NCI-H1930 (cell line): Measurements from ENCODE around the gene INTS6.
A peak's percentile ranks its signal among the peaks of the same experiment; 100 is the strongest.

Source experiments
- DNase-seq, 2 experiments: peaks; one replicate each; lab custom pipeline; 2025; lab: John Stamatoyannopoulos, UW

Gene INTS6

GRCh38 chr13:51452361-51453206 lies at the start of gene INTS6:
Gene INTS6 (minus strand): TSS chr13:51453036. CDS start chr13:51452525, 511 bp downstream.
- DNase-seq = peak; percentile 99 to 100

- DNase-seq = no peak
These were observed 49.4 kb upstream of the INTS6 start for GRCh38 chr13:51502153-51502651.

GRCh38 chr13:51501592-51502152 lies 48.8 kb upstream of the INTS6 start:
- no peak for DNase-seq

GRCh38 chr13:51501096-51501495 lies 48.3 kb upstream of the INTS6 start:
- no peak for DNase-seq

- DNase-seq = no peak
These were observed 47.9 kb upstream of the INTS6 start for GRCh38 chr13:51500687-51501086.

- DNase-seq = no peak
These were observed 47.0 kb upstream of the INTS6 start for GRCh38 chr13:51499841-51500240.

- DNase-seq = no peak
These were observed 42.5 kb upstream of the INTS6 start for GRCh38 chr13:51495316-51495715.

- DNase-seq = no peak
These were observed 41.3 kb upstream of the INTS6 start for GRCh38 chr13:51494156-51494555.

- no peak for DNase-seq
These were observed 35.4 kb upstream of the INTS6 start for GRCh38 chr13:51488212-51488611.

GRCh38 chr13:51481656-51482055 lies 28.8 kb upstream of the INTS6 start:
- DNase-seq = no peak

- DNase-seq = no peak
These were observed 26.3 kb upstream of the INTS6 start for GRCh38 chr13:51479199-51479523.

- no peak for DNase-seq
These were observed 25.8 kb upstream of the INTS6 start for GRCh38 chr13:51478418-51479198.

- no peak for DNase-seq
These were observed 25.0 kb upstream of the INTS6 start for GRCh38 chr13:51477653-51478324.

GRCh38 chr13:51477149-51477548 lies 24.3 kb upstream of the INTS6 start:
- no peak for DNase-seq

GRCh38 chr13:51475727-51476501 lies 23.1 kb upstream of the INTS6 start:
- DNase-seq = no peak

- DNase-seq = no peak
These were observed 17.0 kb upstream of the INTS6 start for GRCh38 chr13:51469790-51470189.

- no peak for DNase-seq
These were observed 14.9 kb upstream of the INTS6 start for GRCh38 chr13:51467730-51468129.

GRCh38 chr13:51465124-51465523 lies 12.3 kb upstream of the INTS6 start:
- DNase-seq = no peak

- no peak for DNase-seq
These were observed 4.4 kb upstream of the INTS6 start for GRCh38 chr13:51457086-51457815.

GRCh38 chr13:51456510-51456909 lies 3.7 kb upstream of the INTS6 start:
- no peak for DNase-seq

- no peak for DNase-seq
These were observed 2.7 kb upstream of the INTS6 start for GRCh38 chr13:51455532-51455931.
